ENCODE data around the gene FUOM. TPM values are rescaled to one million over a fixed set of nuclear protein-coding genes. Genes with fewer than 3 reads are reported as not detected.

Gene FUOM
- total and polyA plus RNA-seq, 9 of the 15 experiments (the other 6 are each of a cell fraction or from before 2014, with no cell fraction given) = 1.8 to 96.1 (median 27.0) TPM

DNA sequence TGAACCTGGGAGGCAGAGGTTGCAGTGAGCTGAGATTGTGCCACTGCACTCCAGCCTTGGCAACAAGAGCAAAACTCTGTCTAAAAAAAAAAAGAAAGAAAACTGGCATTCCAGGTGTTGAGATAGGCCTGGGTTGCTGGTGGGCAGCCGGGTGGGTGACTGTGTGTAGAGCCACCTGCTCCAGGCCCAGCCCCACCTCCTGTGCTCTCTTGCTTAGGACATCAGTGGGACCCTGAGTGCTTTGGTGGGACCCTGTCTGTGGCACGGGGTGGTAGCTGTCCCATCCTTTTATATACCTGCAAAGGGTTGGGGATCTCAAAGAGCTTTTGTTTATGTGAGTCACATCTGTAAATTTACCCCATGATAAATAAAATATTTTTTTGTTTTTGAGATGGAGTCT is 27.4 kb upstream of the FUOM start (continued):
- no peak for TF ChIP-seq NONO (IDR thresholded peaks at IDR 0.05; ENCODE audit: low read depth in 2 of 2, low read length in 1 of 2)
- no peak for TF ChIP-seq PRMT5 (CRISPR knock-in tag; IDR thresholded peaks at IDR 0.05)
- no peak for TF ChIP-seq ZNF121 (CRISPR knock-in tag; conservative IDR thresholded peaks at IDR 0.05)
- TF ChIP-seq RFX7 (CRISPR knock-in tag; IDR thresholded peaks at IDR 0.05) = no peak
- no peak for TF ChIP-seq ZNF444 (CRISPR knock-in tag; IDR thresholded peaks at IDR 0.05)
- TF ChIP-seq, protein P1, sequence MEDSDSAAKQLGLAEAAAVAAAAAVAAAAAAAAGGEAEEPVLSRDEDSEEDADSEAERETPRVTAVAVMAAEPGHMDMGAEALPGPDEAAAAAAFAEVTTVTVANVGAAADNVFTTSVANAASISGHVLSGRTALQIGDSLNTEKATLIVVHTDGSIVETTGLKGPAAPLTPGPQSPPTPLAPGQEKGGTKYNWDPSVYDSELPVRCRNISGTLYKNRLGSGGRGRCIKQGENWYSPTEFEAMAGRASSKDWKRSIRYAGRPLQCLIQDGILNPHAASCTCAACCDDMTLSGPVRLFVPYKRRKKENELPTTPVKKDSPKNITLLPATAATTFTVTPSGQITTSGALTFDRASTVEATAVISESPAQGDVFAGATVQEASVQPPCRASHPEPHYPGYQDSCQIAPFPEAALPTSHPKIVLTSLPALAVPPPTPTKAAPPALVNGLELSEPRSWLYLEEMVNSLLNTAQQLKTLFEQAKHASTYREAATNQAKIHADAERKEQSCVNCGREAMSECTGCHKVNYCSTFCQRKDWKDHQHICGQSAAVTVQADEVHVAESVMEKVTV (CRISPR knock-in tag; IDR thresholded peaks at IDR 0.05) = no peak
- TF ChIP-seq ZNF318 (IDR thresholded peaks at IDR 0.05; ENCODE audit: borderline replicate concordance in 1 of 2, low read depth in 1 of 2) = no peak

Measured in K562 (cell line).